ENCODE results near the gene NOL12. TPM values are rescaled to one million over a fixed set of nuclear protein-coding genes. Genes with fewer than 3 reads are reported as not detected.
"Not testable (repeated sequence)": the region's sequence is repeated elsewhere in the genome, so short reads cannot be mapped to it uniquely, and the experiment has no call there.

The NOL12 gene
- total RNA-seq, 1 donor from 2014 or later = 12.1 TPM

DNA sequence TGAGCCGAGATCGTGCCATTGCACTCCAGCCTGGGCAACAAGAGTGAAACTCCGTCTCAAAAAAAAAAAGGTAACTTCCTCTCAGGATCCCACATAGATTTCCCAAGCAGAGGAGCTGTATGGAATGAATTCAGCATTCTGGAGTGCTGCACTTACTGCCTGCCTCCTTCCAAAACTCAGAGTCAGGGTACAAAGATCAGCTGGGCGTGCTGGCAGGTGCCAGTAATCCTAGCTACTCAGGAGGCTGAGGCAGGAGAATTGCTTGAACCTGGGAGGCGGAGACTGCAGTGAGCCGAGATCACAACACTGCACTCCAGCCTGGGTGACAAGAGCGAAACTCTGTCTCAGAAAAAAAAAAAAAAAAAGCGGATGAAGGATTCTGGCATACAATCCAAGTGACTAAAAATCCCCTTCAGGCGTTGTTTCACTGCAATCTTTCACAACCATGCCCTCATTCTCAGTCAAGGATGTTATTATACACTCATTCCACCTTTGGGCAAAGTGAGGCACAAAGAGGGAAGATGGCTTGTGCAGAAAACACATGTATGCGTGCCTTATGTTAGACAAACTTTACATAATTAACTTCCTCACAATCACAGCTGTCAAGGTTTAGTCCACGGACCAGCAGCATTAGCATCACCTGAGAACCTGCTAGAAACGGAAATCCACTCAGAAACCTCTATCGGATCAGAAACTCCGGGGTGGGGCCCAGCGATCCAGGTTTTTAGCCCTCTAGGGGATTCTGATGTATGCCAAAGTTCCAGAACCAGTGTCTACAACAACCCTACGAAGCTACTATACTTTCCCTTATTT lies 1.1 kb upstream of the NOL12 start:
- Mint-ChIP-seq H3K36me3 (ENCODE audit: low read depth) (peaks cover 6% of the 10 kb centered on the region), H3K27me3 (ENCODE audit: low read depth) (no peaks in the 10 kb centered on the region), H3K9me3 (ENCODE audit: low read depth) (no peaks in the 10 kb centered on the region), H3K4me1 (ENCODE audit: low read depth) (peaks cover 31% of the 10 kb centered on the region), H3K27ac (ENCODE audit: unreplicated experiment) (peak overlapping the region; percentile 32), H3K4me3 (ENCODE audit: unreplicated experiment) (no peak overlapping the region)
- no peak for TF ChIP-seq CTCF (IDR thresholded peaks at IDR 0.05)
- DNase-seq (ENCODE audit: low spot score) = no peak

GRCh38 chr22:37690407-37690806 lies 4.3 kb downstream of the NOL12 start:
- Mint-ChIP-seq H3K27ac (ENCODE audit: unreplicated experiment) (no peak overlapping the region), H3K4me3 (ENCODE audit: unreplicated experiment) (no peak overlapping the region), H3K27me3 (ENCODE audit: low read depth) (no peaks in the 10 kb centered on the region), H3K36me3 (ENCODE audit: low read depth) (peaks cover 16% of the 10 kb centered on the region), H3K4me1 (ENCODE audit: low read depth) (peaks cover 19% of the 10 kb centered on the region), H3K9me3 (ENCODE audit: low read depth) (no peaks in the 10 kb centered on the region)
- TF ChIP-seq CTCF (IDR thresholded peaks at IDR 0.05) = no peak
- DNase-seq (ENCODE audit: low spot score) = no peak

DNA sequence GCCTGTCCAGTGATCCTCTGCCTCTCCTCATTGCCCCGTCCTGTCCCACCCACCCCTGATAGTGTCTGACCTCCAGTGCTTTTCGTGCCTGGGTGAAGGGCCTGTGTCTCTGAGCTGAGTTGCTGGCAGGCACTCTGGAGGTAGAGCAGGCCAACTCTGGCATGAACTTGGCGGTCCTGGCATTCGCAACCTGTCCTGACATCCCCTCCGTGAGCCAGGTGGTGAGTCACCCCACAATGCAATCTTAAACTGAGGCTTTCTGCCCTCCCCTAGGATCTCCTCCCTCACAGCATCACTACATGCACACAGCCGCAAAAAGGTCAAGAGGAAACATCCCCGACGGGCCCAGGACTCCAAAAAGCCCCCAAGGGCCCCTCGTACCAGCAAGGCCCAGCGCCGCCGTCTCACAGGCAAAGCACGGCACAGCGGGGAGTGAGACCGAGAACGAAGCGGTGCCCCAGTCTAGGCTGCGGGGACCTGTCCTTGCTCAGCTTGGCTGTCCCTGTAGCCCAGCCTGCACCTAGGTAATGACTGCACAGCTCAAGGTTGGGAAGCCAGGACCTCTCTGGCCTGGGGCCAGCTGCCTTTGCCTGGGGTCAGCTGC lies 4.9 kb downstream of the NOL12 start:
- Mint-ChIP-seq H3K4me3 (ENCODE audit: unreplicated experiment) (no peak overlapping the region), H3K36me3 (ENCODE audit: low read depth) (peaks cover 16% of the 10 kb centered on the region), H3K27ac (ENCODE audit: unreplicated experiment) (no peak overlapping the region), H3K4me1 (ENCODE audit: low read depth) (peaks cover 21% of the 10 kb centered on the region), H3K27me3 (ENCODE audit: low read depth) (no peaks in the 10 kb centered on the region), H3K9me3 (ENCODE audit: low read depth) (no peaks in the 10 kb centered on the region)
- TF ChIP-seq CTCF (IDR thresholded peaks at IDR 0.05) = no peak
- no peak for DNase-seq (ENCODE audit: low spot score)

GRCh38 chr22:37692627-37693285 lies 6.6 kb downstream of the NOL12 start:
- no peak for DNase-seq (ENCODE audit: low spot score)
- Mint-ChIP-seq H3K4me1 (ENCODE audit: low read depth) (peaks cover 19% of the 10 kb centered on the region), H3K9me3 (ENCODE audit: low read depth) (no peaks in the 10 kb centered on the region), H3K4me3 (ENCODE audit: unreplicated experiment) (no peak overlapping the region), H3K27ac (ENCODE audit: unreplicated experiment) (no peak overlapping the region), H3K27me3 (ENCODE audit: low read depth) (no peaks in the 10 kb centered on the region), H3K36me3 (ENCODE audit: low read depth) (peaks cover 16% of the 10 kb centered on the region)
- TF ChIP-seq CTCF (IDR thresholded peaks at IDR 0.05) = no peak

- H3K27me3 Mint-ChIP-seq (ENCODE audit: low read depth); H3K27ac Mint-ChIP-seq (ENCODE audit: unreplicated experiment); H3K9me3 Mint-ChIP-seq (ENCODE audit: low read depth); H3K4me3 Mint-ChIP-seq (ENCODE audit: unreplicated experiment); DNase-seq (ENCODE audit: low spot score): not testable (repeated sequence)
- H3K36me3 Mint-ChIP-seq (ENCODE audit: low read depth) = peaks cover 11% of the 10 kb centered on the region
- H3K4me1 Mint-ChIP-seq (ENCODE audit: low read depth) = peaks cover 16% of the 10 kb centered on the region
Measured at GRCh38 chr22:37694131-37694530, 8.0 kb downstream of the NOL12 start.

- H3K9me3 Mint-ChIP-seq (ENCODE audit: low read depth); H3K36me3 Mint-ChIP-seq (ENCODE audit: low read depth); DNase-seq (ENCODE audit: low spot score); H3K27me3 Mint-ChIP-seq (ENCODE audit: low read depth): not testable (repeated sequence)
- peak overlapping the region; percentile 62 for H3K4me3 Mint-ChIP-seq (ENCODE audit: unreplicated experiment)
- H3K4me1 Mint-ChIP-seq (ENCODE audit: low read depth) = peaks cover 16% of the 10 kb centered on the region
- peak overlapping the region; percentile 65 for H3K27ac Mint-ChIP-seq (ENCODE audit: unreplicated experiment)
Measured at GRCh38 chr22:37696260-37696656, 10.1 kb downstream of the NOL12 start.
